ENCODE measurements around the gene SUPT20HL1. TPM values are rescaled to one million over a fixed set of nuclear protein-coding genes. Genes with fewer than 3 reads are reported as not detected.
"Not testable (repeated sequence)": the region's sequence is repeated elsewhere in the genome, so short reads cannot be mapped to it uniquely, and the experiment has no call there.

SUPT20HL1 gene
- total RNA-seq, 1 donor from 2014 or later, result not detected

- Histone ChIP-seq H3K27ac (no peak overlapping the region), H3K4me1 (no peaks in the 10 kb centered on the region), H3K9me3 (no peaks in the 10 kb centered on the region), H3K4me3 (no peak overlapping the region), H3K27me3 (ENCODE audit: low read depth) (no peaks in the 10 kb centered on the region), H3K36me3 (no peaks in the 10 kb centered on the region)
- intact Hi-C loops (cut with DNase I), result no loop called here
- no peak for ATAC-seq
- no peak for DNase-seq
- TF ChIP-seq CTCF (IDR thresholded peaks at IDR 0.05), result no peak
Observed at GRCh38 chrX:24350217-24350616, 10.2 kb upstream of the SUPT20HL1 start.

GRCh38 chrX:24355095-24355494 lies 5.3 kb upstream of the SUPT20HL1 start:
- no peak for TF ChIP-seq CTCF (IDR thresholded peaks at IDR 0.05)
- ATAC-seq (no peak), DNase-seq (no peak)
- H3K27ac ChIP-seq, result no peak overlapping the region
- intact Hi-C loops (cut with DNase I), result no loop called here
- no peaks in the 10 kb centered on the region for H3K36me3 ChIP-seq
- H3K9me3 ChIP-seq, result no peaks in the 10 kb centered on the region
- H3K4me3 ChIP-seq, result no peak overlapping the region
- H3K4me1 ChIP-seq, result no peaks in the 10 kb centered on the region
- no peaks in the 10 kb centered on the region for H3K27me3 ChIP-seq (ENCODE audit: low read depth)

GRCh38 chrX:24357106-24357505 lies 3.3 kb upstream of the SUPT20HL1 start:
- DNase-seq (no peak), ATAC-seq (no peak)
- intact Hi-C loops (cut with DNase I), result no loop called here
- no peak overlapping the region for H3K27ac ChIP-seq
- no peak for TF ChIP-seq CTCF (IDR thresholded peaks at IDR 0.05)
- H3K27me3 ChIP-seq (ENCODE audit: low read depth), result no peaks in the 10 kb centered on the region
- no peak overlapping the region for H3K4me3 ChIP-seq
- no peaks in the 10 kb centered on the region for H3K9me3 ChIP-seq
- no peaks in the 10 kb centered on the region for H3K36me3 ChIP-seq
- no peaks in the 10 kb centered on the region for H3K4me1 ChIP-seq

- H3K9me3 ChIP-seq; intact Hi-C loops (cut with DNase I); H3K4me3 ChIP-seq; H3K4me1 ChIP-seq; DNase-seq; ATAC-seq; H3K27ac ChIP-seq; H3K36me3 ChIP-seq; H3K27me3 ChIP-seq (ENCODE audit: low read depth): not testable (repeated sequence)
Observed at GRCh38 chrX:24362089-24362745, 1.8 kb downstream of the SUPT20HL1 start.

- ATAC-seq; DNase-seq; H3K27ac ChIP-seq; H3K9me3 ChIP-seq; H3K36me3 ChIP-seq; intact Hi-C loops (cut with DNase I); H3K4me1 ChIP-seq; H3K4me3 ChIP-seq; H3K27me3 ChIP-seq (ENCODE audit: low read depth): not testable (repeated sequence)
Observed at GRCh38 chrX:24363432-24364181, 3.2 kb downstream of the SUPT20HL1 start.

GRCh38 chrX:24364326-24364725 lies 3.9 kb downstream of the SUPT20HL1 start:
- no peaks in the 10 kb centered on the region for H3K36me3 ChIP-seq
- no peak overlapping the region for H3K27ac ChIP-seq
- H3K27me3 ChIP-seq (ENCODE audit: low read depth), result no peaks in the 10 kb centered on the region
- H3K4me1 ChIP-seq, result no peaks in the 10 kb centered on the region
- no peak for TF ChIP-seq CTCF (IDR thresholded peaks at IDR 0.05)
- no peak for ATAC-seq
- no peaks in the 10 kb centered on the region for H3K9me3 ChIP-seq
- no peak overlapping the region for H3K4me3 ChIP-seq
- no peak for DNase-seq
- intact Hi-C loops (cut with DNase I), result no loop called here
